HG03521 (cell line): Measurements from ENCODE around the gene MYADML2.
"Not testable (repeated sequence)": the region's sequence is repeated elsewhere in the genome, so short reads cannot be mapped to it uniquely, and the experiment has no call there.

Experiments used
- ATAC-seq: cut with Tn5 transposase; IDR thresholded peaks from one replicate; pipeline ENCODE4 v1.9.1; 2021; ENCODE audit warnings: mild to moderate bottlenecking, moderate library complexity; ENCODE audit not compliant: unreplicated experiment

MYADML2 gene

DNA sequence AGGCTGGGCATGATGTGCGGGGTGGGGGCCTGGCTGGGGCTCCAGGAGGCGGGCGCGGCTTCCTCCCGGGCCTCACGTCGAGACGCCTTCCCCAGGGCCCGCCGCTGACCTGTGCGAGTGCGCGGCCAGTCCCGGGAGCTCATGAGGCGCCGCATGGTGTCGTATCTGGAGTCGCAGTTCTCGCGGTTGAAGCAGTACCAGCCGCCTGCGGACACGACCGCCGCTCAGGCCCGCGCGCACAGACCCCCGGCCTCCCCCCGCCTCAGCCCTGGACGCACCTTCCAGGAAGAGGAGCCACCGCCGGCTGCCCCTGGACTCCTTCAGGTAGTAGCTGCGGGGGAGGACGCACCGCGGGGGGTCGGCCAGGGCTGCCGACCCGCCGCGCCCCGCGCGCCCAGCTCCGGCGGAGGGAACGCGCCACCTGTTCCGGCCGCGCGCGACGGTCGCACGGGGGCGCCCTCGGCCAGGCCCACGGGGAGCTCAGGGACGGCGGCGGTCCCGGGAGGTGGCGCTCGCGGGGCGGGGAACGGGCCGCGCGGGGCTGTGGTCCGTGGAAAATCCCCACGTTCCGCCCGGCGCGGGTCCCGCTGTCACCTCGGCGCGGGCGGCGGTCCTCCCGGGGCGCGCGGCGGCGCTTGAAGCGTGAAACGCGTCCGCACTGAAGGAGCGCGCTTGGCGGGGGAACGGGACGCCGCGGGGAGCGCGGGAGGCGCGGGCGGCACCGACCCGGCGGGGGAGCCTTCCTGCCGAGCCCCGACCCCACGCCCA is 12.5 kb upstream of the MYADML2 start:
- no peak for ATAC-seq

DNA sequence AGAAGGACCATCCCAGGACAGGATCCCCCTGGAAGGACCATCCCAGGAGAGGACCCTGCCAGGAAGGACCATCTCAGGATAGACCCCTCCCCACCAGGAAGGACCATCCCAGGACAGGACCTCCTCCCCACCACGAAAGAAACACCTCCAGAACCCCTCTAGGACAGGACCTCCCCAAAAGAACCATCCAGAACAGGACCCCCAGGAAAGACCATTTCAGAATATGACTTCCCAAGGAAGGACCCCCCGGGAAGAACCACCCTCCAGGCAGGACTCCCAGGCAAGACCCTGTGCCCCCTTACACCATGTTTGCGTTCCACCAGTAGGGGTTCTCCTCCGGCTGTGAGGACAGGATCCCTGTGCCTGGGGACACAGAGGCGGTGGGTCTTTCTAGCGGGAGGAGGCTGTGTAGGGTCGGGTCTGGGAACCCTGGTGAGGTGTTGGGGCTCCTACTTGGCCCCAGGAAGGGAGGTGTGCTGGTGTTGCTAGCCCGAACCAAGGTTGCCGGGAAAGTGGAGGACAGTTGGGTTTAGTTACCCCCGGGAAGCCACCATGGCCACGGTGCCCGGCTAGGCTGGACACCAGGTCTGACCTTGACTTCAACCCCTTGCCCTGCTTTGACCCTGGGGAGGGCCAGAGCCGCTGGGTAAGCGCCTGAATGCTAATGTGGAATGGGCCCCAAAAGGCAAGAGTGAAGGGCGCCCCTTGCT is 11.8 kb upstream of the MYADML2 start:
- no peak for ATAC-seq

DNA sequence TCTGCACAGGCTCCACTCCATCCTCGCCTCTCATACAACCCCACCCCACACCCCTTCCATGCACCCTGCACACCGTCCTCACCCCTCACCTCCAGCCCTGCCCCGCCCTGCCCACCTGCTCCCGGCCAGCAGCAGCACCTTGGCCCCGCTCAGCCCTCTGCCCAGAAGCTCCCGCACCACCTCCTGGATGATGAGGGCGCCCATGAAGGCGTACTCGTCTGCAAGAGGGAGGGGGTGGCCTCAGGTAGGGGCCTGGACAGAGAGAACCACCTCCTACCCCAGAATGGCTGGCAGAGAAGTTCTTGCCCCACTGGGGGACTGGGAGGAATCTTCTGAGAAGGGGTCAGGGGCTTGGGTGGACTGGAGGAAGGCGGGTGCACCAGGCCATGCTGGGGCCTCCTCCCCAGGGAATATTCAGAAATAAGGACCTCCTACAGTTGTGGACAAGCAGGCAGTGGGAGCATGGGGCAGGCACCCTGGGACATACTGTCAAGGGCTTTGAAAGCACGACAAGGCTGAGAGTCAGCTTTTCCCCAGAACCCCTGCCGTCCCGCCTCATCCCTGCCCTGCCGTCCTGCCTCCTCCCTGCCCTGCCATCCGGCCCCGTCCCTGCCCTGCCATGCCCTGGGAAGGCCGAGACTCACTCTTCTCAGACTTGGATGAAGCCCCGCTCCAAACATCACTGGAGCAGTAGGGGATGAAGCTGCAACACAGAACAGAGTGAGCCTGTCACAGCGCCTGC is 10.8 kb upstream of the MYADML2 start:
- ATAC-seq: no peak

DNA sequence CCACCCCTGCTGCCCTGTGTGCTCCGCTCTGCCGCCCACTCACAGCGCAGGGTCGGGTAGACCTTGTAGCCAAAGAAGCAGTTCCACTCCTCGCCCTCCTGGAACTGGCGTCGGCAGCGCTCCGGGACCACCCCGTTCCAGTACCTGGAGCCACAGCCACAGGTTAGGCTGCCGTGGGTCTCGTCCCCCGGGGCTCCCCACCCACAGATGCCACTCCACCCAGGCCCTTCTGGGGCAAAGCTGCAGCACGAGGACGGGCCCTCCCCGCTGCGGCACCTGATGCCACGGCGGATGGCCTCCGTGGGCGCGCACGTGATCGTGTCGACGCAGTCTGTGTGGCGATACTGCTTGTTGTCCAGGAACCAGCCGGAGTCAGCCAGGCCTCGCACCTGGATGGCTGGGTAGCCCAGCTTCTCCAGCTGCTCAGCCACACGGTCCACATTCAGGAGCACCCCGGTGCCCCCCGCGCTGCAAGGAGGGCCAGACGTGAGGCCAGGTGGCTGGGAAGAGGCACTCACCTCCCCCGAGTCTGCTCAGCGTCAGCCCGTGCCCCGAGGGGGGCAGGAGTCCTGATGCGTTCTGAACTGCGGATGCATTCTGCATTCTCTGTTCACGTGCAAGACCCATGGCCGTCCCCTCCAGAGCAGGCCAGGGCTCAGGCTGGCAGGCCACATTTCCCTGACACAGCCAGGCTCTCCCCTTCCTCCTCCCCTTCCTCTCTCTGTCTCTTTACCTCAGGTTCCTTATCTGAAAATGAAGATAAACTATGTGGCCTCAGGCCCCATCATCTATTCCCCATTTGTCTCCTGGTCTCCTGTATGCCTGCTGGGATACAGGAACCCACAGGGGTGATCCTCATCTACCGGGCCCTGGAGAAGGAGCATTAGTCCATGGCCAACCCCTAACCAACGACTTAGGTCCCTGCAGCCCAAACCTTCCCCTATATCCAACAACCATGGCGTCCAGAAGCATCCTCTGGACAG is 9.9 kb upstream of the MYADML2 start:
- ATAC-seq: no peak

GRCh38 chr17:81955756-81956544 is 8.9 kb upstream of the MYADML2 start:
- no peak for ATAC-seq

GRCh38 chr17:81955058-81955681 is 8.1 kb upstream of the MYADML2 start:
- no peak for ATAC-seq

DNA sequence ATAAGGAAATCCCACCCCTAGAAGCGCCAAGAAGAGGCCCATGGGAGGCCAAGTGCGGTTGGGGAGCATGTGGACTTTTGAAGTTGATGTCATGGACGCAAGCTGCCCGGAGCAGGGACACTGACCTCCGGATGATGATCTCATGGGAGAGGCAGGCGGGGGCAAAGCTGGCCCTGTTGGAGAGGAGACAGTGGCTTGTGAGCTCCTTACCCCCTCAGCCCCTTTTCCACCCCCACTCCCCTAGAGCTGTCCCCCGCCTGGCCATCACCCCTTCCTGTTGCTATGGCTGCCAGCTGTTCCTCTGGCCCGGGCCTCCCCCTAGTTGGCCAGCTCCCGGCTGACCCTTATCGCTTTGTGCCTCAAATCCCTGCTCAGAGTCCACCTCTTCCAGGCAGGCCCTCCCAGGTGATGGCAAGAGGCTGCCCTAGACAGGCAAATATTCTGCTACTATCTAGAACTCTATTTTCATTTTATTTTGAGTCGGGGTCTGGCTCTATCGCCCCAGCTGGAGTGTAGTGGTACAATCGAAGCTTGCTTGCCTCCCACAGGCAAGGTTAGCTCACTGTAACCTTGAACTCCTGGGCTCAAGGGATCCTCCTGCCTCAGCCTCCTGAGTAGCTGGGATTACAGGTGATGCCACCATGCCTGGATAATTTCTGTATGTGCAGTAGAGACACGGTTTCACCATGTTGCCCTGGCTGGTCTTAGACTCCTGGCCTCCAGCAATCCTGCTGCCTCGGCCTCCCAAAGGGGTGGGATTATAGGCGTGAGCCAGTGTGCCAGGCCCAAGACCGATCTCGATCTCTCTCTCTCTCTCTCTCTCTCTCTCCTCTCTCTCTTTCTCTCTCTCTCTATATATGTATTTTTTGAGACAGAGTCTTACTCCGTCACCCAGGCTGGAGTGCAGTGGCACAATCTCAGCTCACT is 7.4 kb upstream of the MYADML2 start:
- no peak for ATAC-seq

GRCh38 chr17:81953443-81953842 is 6.4 kb upstream of the MYADML2 start:
- ATAC-seq: not testable (repeated sequence)

GRCh38 chr17:81952792-81953228 is 5.8 kb upstream of the MYADML2 start:
- no peak for ATAC-seq

DNA sequence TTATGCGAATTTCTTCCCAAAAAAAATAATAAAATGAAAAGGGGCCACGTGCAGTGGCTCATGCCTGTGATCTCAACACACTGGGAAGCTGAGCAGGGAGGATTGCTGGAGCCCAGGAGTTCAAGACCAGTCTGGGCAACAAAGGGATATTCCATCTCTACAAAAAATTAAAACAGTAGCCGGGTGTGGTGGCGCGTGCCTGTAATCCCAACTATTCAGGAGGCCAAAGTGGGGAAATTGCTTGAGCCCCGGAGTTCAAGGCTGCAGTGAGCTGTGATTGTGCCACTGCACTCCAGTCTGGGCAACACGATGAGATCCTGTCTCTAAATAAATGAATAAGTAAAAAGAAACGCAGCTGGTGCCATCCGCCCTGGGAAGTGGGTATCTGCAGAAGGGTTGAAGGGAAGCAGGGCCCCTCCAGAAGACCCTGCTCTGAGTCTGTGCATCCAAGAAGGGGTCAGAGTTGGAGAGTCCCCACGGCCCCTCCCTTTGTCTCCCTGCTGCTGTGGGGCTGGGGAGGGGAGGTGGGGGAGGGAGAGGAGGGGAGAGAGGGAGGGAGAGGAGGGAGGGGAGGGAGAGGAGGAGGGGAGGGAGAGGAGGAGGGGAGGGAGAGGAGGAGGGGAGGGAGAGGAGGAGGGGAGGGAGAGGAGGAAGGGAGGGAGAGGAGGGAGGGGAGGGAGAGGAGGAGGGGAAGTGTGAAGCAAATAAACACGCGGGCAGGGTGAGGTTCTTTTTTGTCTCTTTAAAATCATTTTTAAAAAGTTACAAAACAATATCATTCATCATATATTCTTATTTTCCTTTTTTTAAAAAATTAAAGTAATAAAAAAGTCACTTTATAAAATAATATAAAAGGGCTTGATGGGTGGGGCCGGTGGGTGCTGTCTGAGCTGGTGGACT is 5.0 kb upstream of the MYADML2 start:
- ATAC-seq: no peak

DNA sequence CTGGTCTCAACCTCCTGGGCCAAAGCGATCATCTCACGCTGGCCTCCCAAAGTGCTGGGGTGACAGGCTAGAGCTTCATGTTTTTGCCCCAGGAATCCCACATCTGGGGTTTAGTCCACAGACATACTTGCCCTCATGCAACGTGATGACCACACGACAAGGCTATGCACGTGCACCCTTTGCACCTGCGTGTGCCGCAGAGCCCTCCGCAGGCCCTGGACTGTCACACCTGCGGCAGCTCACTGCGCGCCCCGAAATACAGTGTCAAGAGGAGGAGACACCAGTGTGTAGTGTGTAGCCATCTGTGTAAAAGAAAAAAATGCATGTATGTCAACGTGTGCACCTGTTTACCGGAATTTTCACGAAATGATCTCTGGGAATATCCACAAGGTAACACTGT is 3.5 kb upstream of the MYADML2 start:
- ATAC-seq: no peak

- ATAC-seq: no peak
Observed at GRCh38 chr17:81948635-81949378, 1.8 kb upstream of the MYADML2 start.

DNA sequence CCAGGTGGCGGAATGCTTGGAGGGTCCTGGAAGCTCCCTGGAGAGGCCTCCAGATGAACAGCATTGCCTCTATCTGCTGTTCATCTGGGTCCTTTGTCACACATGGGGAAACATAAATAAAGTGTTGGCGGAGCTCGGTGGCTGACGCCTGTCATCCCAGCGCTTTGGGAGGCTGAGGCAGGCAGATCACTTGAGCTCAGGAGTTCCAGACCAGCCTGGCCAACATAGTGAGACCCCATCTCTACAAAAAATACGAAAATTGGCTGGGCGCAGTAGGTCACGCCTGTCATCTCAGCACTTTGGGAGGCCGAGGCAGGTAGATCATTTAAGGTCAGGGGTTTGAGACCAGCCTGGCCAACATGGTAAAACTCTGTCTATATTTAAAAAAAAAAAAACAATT is 2.2 kb downstream of the MYADML2 start:
- no peak for ATAC-seq

DNA sequence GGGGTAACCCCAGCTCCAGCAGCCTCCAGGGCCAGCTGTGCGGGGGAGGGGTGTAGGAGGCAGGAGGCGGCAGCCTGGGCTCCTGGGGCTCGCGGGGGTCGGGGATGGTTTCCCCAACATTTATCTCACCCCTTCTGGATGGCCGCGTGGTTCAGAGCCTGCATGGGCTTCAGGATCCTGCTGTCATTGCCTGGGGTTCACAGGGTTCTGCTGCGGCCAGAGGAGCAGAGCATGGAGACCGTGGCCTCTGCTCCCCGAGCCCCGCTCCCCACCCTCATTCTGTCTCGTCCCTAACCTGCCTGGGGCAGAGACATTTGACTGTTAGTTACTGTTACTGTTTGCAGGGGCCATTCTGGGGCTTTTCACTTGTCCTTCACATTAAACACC is 4.9 kb downstream of the MYADML2 start:
- no peak for ATAC-seq

GRCh38 chr17:81941484-81942166 is 5.4 kb downstream of the MYADML2 start:
- ATAC-seq: no peak
